Measurements from ENCODE around the gene AUTS2. TPM values are rescaled to one million over a fixed set of nuclear protein-coding genes. Genes with fewer than 3 reads are reported as not detected.

AUTS2 gene
- total RNA-seq, 1 donor from 2014 or later, result 10.3 TPM

DNA sequence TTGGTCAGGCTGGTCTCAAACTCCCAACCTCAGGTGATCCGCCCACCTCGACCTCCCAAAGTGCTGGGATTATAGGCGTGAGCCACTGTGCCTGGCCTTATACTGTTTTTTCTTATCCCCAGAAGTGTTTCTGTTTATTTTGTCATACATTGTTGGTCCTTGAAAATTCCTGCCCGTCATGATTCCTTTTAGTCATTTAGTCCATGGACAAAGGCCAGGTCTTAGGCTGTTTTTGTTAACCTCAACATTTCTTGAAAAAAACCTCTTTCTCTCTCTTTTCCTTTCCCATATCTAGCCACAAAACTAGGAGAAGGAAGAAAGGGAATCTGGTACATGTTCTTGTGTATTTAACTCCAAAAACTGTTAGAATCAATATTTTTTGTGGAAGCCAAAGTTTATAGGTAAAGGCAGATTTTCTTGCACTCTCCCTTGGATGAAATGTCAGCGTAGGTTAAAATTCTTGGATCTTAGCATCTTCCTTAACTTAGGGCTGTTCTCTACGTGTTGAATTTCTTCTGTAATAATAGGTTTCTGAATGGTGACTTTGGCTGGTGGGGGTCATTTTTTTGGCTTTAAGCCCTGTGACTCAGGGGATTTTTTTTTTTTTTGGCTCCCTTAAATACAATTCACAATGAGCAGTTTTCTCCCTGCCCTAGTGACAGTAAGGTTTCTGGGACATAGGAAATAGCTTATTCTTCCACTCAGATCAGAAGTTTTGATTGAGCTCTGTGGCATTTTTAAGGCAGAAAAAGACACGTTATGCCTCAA, 500.8 kb downstream of the AUTS2 start:
- no peak for DNase-seq (ENCODE audit: low spot score)
- intact Hi-C loops (cut with DNase I), result no loop called here

DNA sequence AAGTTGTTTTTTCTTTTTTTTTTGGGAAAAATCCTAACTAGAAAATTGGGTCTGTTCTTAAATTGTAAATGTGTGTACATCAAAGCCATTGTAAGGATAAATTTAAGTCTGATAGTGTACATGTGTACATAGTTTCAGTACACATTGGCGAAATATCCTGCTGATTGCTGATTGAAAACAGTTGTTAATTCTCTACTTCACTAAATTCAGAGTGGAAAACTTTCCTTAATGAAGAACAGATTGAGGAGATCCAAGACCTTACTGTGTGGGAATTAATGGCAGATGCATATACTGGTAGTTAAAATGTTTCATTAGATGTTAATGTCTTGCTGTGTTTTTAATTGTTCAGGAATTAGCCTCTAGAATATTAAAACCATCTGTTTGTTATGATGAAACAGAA, 506.0 kb downstream of the AUTS2 start:
- intact Hi-C loops (cut with DNase I), result no loop called here
- DNase-seq (ENCODE audit: low spot score), result no peak

DNA sequence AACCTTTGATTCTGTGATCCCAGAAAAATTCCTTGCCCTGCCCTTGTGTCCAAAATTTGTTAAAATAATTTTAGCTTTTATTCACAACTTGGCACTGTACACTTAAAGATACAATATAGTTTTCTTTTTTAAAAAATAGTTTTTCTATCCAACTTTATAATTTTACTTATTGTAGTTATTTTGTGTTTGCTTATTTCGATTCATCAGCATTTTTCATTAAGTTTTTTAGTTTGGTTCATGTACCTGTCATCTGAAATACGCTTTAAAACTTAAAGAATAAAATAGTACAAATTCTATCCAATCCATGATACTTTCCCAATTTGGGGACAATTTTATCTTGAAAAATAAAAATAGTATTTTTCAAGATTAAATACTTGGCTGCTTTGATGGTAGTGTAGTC, 514.8 kb downstream of the AUTS2 start:
- intact Hi-C loops (cut with DNase I), result no loop called here
- no peak for DNase-seq (ENCODE audit: low spot score)

DNA sequence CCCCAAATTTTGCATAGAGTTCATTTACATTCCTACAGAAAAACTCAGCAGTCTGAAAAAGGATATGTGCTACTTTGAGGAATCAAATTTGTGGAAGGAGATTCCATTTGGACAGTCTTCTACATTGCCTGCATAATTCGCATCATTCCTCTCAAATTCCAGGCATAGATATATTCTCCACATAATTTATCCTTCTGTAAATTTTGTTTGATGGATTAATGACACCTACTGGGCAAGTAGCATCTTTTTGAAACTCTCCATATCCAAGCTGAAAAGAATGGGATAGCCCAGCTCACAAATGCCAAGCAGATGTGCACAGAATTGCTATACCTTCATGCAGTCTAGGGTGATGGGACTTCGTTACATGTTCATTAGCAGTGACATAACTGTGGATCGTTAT, 515.3 kb downstream of the AUTS2 start:
- intact Hi-C loops (cut with DNase I), result no loop called here
- no peak for DNase-seq (ENCODE audit: low spot score)

DNA sequence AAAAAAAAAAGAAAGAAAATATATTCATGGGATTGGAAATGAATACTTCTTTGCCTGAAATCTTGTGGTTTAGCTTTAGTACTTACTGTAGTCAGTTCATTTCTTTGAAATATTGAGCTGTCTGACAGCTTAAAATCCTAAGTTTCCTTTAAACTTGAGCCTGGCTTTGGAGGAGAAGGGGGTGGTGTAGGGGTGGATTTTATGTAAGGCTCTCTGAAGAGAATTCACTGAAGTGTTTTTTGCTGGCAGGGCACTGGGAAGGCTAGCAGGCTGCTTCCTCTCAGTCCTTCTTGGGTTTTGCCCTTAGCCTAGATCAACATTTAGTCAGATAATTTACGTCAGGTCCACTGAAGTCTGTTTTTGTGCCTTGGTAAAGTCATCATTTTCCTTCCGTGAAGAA, 516.5 kb downstream of the AUTS2 start:
- intact Hi-C loops (cut with DNase I), result no loop called here
- no peak for DNase-seq (ENCODE audit: low spot score)

DNA sequence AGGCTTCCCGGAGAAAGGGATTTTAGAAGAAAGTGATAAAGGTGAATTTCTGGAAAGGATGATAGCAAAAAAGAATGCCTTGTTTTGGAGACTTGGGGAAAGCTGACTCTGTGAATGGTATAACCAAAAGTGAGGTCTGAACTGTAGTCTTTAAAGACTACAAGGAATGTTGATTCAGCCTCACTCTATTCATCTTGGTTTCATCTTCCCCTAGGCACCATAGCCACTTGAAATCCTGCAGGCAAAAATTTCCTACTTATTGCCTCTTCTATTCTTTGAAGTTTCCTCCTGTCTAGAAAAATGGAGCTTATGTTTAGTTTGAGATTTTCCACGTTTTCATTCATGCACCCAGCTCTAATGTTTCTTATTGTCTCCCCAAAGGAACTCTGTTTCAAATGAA, 518.0 kb downstream of the AUTS2 start:
- intact Hi-C loops (cut with DNase I), result no loop called here

DNA sequence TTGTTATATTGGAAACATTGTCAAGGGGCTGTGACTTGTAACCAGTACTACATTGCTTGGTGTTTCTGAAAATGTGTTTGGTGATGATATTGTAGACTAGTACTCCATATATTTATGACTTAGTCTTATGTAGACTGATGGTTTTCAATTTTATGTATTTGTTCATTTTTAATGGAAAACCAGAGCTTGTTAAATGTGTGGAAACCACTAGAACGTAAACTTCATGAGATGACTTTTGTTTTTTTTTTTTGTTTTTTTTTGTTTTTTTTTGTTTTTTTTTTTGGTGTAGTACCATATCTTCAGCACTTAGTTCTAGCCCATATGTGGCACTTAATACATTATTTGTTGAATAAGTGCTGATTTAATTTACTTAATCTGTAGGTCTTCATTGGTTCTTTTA, 518.6 kb downstream of the AUTS2 start:
- intact Hi-C loops (cut with DNase I), result no loop called here
- DNase-seq (ENCODE audit: low spot score), result no peak

More for the DNA sequence above, 518.0 kb downstream of the AUTS2 start:
- no peak for DNase-seq (ENCODE audit: low spot score)

DNA sequence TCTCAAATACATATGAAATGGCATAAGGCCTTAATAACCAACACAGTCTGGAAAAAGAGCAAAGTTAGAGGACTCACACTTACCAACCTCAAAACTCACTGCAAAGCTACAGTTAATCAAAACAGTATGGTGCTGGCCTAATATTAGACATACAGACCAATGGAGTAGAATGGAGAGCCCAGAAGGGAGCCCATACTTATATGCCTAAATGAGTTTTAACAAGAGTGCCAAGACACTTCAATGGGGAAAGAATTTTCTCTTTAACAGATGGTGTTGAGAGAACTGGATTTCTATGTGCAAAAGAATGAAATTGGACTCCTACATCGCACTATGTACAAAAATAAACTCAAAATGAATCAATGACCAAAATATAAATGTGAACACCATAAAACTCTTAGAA, 522.6 kb downstream of the AUTS2 start:
- DNase-seq (ENCODE audit: low spot score), result no peak
- intact Hi-C loops (cut with DNase I), result no loop called here

DNA sequence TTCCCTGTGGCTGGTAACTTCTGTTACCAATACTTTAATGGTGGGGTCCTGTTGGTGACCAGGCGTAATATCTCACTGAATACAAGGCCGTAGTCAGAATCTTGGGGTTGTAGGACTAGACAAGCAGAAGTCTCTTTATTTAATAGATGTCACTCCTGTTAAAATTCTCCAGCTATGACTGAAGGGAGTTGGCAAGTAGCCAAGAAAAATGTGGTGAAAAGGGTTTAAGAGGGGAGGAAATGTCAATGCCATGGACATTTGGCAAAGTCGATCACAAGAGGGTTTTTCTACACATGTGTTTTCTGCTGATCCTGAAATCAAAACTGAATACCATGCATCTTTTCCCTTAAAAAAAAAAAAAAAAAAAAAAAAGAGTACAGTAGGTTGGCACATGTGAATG, 533.5 kb downstream of the AUTS2 start:
- intact Hi-C loops (cut with DNase I), result no loop called here
- no peak for DNase-seq (ENCODE audit: low spot score)

DNA sequence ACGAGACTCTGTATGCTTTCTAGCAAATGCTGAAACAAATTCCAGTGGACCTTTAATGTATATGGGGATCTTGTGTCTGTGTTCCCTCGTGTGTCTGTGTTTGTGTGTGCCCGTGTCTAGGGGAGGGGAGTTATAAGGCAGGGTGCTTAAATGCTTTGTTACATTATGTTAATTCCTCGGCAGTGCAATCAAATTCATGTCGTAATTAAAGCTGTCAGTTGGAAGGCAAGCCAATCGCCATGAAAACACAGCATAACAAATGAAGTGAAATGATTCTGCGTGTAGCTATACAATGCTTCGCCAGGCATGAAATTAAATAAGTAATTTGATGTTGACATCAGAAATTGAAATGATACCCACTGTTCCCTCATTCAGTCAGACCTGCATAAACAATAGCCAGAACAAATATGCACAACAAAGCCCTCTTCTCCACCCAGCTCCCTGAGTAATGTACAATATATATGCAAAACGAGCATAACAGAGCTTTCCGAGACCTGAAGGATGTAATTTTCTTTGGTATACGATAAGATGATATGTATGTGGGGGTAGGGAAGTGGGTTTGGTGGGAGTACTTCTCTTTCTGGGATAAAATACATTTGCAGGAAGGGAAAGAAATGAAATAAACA, 534.1 kb downstream of the AUTS2 start:
- intact Hi-C loops (cut with DNase I), result no loop called here
- DNase-seq (ENCODE audit: low spot score), result no peak

DNA sequence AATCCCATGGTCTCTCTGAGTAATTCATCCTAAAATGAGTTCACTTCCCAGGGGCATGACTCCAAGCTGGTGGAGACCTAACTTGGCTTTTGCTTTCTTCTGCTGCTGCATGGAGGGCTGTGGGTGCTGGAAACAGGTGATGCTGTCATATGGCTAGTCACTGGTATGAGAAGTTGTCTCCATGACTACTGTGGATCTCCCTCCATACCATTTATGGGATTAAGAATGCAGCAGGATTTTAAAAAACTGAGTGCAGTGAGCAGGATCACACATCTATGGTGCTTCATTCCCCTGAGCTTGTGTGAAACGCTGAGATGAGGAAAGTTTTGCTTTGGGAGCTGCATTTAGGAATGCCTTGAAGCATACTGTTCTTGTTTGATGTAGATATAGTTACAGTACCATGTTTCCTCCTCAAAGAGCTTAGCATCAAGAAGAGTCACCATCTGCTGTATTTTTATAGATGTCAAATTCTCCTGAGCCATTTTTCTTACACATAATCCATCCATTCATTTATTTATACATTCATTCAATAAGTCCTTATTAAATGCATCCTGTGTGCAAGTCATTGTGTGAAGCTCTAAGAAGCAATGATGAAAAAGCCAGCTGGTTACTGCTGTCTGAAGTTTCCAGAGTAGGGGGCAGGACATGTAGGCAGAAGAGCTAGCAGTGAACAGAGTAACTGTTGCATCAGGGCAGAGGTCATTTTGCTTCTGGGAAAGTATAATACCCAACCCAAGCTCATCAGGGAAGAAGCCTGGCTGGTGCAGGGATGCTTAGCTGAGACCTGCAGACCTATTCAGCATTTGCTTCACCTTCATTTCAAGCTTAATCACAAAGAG, 534.8 kb downstream of the AUTS2 start:
- intact Hi-C loops (cut with DNase I), result no loop called here
- DNase-seq (ENCODE audit: low spot score), result no peak

DNA sequence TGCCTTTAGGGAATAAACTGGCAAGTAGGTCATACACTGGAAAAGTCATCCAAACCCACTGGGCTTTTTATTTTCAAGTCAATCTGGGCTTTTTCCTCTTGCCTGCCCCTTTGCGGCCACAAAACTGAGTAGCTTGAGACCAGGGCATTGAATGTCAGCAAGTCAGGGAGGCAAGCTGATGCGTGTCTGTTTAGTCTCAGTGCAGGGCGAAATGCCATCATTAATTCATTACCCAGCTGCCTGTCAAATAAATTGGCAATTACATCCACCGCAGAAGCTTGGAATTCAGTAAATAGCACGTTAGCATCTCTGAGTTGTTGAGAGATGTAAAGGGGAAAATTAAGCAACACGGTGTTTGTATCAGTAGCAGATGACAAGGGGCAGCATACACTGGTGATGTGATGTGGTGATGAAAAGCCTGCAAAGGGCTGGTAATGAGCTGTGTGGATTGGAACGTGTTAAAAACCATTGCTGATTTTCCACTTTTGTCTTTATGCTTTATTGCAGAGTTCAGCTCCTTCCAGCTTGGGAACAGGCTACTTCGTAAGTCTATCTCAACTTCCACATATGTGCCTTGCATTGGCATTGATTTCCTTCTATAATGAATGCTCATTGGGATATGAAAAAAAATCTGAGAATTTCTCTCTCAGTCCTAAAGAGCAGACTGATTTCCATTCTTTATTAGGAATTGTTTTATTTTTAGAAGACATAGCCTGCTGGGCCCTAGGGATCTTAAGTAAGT, 535.9 kb downstream of the AUTS2 start:
- DNase-seq (ENCODE audit: low spot score), result no peak
- intact Hi-C loops (cut with DNase I), result no loop called here

DNA sequence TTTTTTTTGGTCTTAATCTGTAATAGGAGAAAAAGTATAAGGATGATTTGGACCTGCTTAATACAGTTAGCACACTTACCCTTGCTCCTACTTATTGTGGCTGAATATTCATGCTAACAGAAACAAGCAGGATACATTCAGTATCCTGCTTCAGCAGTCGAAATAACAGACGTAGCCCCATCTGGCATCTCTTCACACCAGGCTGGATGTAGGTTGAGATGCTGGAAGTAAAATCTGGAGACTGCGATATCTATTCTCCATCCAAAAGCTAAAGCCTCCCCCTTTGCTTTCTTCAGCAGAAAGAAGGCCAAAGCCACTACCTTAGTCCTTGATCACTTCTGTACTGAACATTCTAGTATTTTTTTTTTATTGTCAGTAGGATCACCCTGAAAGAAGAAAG, 537.4 kb downstream of the AUTS2 start:
- DNase-seq (ENCODE audit: low spot score), result no peak
- intact Hi-C loops (cut with DNase I), result no loop called here

DNA sequence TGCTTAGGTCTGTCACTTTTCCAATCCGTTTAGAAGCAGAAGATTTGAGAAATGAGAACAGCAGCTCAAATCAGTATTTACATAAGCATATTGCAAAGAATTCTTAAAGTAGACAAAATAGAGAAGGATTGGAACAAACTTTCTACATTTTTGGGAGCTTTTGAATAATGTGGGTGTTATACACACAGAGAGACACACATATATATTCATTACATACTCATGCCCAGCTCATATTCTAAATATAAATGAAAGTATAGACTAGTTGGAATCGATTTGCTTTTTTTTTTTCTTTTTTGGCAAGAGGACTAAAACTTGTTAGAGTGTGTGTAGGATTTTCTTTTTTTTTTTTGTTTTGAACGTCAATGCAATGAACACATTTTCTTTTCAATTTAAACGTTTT, 538.9 kb downstream of the AUTS2 start:
- intact Hi-C loops (cut with DNase I), result no loop called here
- no peak for DNase-seq (ENCODE audit: low spot score)

DNA sequence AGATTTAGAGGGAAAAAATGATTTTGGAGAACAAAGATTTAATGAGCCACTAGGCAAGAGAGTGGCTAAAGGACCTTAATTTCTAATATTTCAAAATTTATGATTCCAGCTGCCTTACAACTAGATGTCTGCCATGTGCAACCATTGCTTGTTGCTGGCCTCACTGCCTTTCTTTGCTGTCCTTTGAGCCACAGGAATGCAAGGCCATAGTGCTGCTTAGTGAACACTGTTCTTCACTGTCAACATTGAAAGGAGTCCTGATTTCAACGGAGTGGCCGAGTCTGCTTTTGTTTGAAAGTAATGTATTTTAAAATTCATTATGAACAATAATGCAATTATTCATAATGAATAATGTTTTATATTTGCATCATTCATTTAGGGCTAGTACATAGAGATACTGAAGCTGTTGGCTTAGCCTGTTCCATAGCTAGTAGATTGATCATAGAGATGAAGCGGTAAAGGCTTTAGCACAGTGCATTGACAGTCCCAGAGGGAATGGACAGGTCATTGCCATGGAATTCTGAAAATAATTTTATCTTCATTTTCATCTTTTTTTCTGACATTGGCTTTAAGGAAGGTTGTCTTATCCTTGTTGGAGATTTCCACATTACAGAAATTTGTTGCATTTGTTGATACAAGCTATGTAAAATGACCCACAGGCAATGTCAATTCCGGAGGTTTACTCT, 544.1 kb downstream of the AUTS2 start:
- intact Hi-C loops (cut with DNase I), result no loop called here
- DNase-seq (ENCODE audit: low spot score), result no peak

DNA sequence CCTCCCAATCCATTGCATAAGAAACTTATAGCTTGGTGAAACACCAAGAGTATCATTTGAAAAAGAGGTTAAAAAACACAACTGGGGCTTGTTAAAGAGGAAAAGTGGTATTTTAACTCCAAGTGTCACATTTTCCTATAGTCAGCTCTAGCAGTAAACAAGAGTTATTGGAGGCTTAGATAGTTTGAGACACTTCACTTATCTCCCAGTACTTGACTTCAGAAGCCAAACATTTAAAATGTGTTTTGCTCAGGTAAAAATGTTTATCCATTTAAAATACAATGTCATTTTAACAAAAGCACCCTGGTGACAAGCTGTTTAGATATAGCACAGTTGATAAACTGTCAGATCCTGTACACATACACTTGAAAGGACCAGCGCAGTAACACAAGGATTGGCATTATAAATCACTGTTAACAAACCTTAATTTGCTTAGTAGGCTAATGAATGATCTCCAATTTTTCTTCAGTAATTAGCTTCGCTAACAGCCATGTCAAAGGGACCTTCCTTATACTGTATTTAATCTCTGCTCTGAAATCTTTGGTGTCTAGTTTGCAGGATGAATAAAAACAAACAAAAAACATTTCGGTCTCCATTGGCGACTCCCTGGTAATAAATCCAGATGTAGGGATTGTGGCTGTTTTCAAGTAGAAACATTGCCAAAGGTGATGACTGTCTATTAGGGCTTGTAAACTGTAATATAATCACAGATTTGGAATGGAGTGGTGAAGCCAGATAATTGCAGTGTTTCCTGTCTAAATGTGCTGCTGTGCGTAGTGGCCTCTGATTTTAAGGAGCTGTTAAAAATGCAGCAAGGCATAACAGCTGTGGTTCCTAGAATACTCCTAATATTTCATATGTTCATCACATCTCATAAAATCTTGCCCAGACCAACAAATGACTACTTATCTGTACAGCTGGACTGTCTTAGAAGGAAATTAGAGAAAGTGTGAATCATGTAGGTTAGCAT, 545.1 kb downstream of the AUTS2 start:
- intact Hi-C loops (cut with DNase I), result no loop called here
- DNase-seq (ENCODE audit: low spot score), result no peak

DNA sequence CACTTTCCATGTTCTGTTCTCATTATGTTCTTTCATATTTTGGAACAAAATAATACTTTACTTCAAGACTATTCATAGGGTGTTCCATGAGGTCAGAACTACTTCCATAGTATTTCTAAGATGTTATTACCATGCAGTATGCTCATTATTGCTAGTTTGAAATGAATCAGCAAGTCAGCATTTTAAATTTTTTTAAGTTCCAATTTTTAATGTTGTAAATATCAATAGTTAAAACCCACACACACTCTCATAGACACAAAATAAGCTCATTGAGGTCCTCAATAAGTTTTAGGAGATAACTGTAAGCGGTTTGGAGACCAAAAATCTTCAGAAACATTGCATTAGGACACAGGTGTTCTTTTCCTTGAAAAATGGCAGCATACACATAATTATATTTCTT, 550.7 kb downstream of the AUTS2 start:
- intact Hi-C loops (cut with DNase I), result no loop called here

DNA sequence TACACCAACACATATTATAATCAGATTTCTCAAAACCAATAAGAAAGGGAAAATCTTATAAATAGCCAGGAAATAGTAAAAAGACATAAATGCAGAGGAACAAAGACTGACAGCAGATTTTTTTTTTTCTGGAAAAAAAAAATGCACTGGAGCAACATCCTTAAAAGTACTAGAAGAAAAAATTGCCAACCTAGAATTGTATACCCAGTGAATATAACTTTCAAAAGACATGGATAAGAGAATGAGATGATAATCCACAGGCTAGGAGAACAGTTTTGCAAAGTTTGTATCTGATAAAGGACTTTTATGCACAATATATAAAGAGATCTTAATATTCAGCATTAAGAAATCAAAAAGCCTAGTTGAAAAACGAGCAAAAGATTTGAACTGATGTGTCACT, 554.0 kb downstream of the AUTS2 start:
- intact Hi-C loops (cut with DNase I), result no loop called here
- no peak for DNase-seq (ENCODE audit: low spot score)

More for the DNA sequence above, 550.7 kb downstream of the AUTS2 start:
- no peak for DNase-seq (ENCODE audit: low spot score)

Data from cardiac septum (tissue), 1 donor.